ENCODE results near the gene LHFPL2.
"Not testable (repeated sequence)": the region's sequence is repeated elsewhere in the genome, so short reads cannot be mapped to it uniquely, and the experiment has no call there.

Gene LHFPL2

DNA sequence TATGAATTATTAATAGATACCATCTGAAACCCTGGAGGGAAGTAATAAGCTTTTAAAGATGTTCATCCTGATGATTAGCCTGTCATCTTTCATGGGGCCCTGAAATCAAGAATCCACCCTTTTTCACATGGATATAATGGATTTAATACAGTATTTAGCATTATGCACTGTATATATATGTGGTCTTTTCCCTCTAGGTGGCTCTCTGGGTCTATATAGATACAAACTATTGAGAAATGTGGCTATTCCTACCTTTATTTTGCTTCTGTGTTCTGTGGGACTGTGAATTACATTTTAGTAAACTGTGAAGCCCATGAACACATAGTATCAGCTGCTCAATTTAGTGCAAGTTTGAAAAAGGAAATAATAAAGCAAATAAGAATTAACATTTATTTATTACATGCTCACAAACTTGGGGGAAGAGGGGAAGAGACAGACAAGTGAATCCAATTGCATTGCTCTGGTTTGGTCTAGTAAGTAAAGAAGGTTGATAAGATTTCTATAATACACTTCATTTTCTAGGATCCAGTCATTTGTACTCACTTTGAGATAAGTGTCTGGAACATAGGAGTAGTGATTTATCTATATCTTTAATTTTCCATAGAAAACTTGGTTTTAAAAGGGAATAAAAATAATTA is 176.0 kb downstream of the LHFPL2 start:
- in situ Hi-C loops (cut with MboI; ENCODE audit: low pct_unique_long_range_greater_than_20kb, low sequenced_read_pairs) = no loop called here
- peak; percentile 26 for DNase-seq

DNA sequence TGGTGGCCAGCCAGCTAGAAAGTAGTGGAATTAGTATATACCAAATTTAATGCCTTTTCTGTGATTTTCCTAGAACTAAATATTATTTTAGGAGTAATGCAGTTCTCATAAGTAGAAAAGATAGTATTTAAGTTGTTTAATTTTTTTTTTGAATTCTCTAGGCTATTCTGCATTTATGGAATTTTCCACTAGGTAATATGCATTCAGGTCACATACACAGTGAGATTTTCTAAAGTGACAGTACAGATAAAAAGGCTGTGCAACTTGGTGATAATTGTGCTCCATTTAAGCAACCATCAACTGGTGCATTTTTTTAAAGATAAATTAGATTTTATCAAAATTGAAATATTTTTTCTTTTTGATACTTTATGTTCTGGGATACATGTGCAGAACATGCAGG is 176.7 kb downstream of the LHFPL2 start:
- DNase-seq = no peak
- in situ Hi-C loops (cut with MboI; ENCODE audit: low pct_unique_long_range_greater_than_20kb, low sequenced_read_pairs) = no loop called here

DNA sequence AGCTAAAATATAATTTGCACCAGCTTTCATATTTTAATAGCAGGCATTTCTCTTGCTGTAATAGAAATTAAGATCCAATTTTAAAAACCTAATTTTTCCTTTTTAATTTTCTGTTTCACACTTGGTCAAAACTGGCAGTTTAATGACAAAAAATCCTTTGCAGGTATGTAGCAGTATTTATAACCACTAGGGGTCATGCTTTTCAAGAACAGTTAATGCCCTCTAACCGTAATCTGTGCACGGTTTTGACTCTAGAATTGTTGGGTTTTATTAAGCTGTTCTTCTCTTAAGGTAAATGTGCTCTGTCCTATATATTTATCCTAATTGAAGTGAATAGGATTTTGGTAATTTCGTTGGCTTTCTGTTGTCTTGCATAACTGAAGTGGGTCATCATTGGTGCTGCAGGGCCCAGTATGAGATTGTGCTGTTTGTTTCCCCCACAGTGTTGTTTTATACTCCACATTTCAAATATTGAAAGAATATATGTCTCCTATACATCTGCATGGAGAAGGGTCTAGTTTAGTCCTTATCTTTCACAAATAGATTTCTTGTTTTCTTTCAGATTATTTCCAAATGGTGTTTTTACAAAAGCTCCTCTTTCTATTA is 180.7 kb downstream of the LHFPL2 start:
- in situ Hi-C loops (cut with MboI; ENCODE audit: low pct_unique_long_range_greater_than_20kb, low sequenced_read_pairs) = no loop called here
- DNase-seq = peak; percentile 44

DNA sequence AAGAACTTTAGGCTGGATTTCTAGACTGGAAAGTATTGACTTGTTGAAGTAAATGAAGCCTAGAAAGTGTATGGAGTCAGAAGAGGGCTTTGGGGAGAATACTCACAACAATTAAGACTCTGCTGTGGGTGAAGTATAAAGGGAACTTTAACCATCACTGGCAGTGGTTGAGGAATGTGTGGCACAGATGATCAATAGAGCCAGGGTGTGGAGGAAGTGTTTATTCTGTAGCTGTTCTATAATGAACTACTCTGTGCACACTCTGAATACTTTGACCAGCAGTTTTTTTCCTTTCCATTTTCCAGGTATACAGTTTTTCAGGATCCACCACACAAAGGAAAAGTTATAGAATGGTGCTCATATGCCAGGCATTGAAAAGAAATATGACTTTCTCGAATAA is 181.4 kb downstream of the LHFPL2 start:
- DNase-seq = no peak
- in situ Hi-C loops (cut with MboI; ENCODE audit: low pct_unique_long_range_greater_than_20kb, low sequenced_read_pairs) = no loop called here

DNA sequence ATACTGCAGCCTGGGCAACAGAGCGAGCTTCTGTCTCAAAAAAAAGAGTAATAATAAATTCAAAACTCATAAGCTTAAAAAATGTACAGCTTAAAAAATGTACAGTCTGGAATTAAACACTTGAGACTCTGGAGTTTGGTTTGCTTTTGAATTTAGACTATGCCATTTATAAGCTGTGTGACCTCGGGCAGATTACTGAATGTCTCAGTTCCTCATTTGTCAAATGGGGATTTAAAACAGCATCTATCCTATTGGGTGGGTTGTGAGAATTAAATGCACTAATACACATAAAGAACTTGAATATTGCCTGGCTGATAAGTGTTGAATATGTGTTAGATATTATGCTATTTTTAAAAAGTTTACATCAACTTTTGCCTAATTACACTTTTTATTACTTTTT is 189.7 kb downstream of the LHFPL2 start:
- no peak for DNase-seq
- in situ Hi-C loops (cut with MboI; ENCODE audit: low pct_unique_long_range_greater_than_20kb, low sequenced_read_pairs) = no loop called here

DNA sequence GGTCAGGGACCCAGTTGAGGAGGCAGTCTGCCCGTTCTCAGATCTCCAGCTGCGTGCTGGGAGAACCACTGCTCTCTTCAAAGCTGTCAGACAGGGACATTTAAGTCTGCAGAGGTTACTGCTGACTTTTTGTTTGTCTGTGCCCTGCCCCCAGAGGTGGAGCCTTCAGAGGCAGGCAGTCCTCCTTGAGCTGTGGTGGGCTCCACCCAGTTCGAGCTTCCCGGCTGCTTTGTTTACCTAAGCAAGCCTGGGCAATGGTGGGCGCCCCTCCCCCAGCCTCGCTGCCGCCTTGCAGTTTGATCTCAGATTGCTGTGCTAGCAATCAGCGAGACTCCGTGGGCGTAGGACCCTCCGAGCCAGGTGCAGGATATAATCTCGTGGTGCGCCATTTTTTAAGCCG is 191.1 kb downstream of the LHFPL2 start:
- DNase-seq; in situ Hi-C loops (cut with MboI; ENCODE audit: low pct_unique_long_range_greater_than_20kb, low sequenced_read_pairs): not testable (repeated sequence)

DNA sequence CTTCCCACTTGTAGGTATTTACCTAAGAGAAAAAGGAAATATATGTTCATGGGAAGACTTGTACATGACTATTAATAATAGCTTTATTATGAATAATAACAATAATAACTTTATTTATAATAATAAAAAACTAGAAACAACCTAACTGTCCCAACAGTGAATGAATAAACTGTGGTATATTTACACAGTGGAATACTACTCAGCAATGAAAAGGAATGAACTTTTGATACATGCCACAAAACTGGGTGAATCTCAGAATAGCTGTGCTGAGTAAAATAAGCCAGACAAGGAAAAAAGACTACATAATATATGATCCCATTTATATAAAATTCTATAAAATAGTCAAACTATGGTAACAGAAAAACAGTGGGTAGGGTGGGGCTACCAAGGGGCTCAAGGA is 199.5 kb downstream of the LHFPL2 start:
- in situ Hi-C loops (cut with MboI; ENCODE audit: low pct_unique_long_range_greater_than_20kb, low sequenced_read_pairs) = no loop called here
- no peak for DNase-seq

DNA sequence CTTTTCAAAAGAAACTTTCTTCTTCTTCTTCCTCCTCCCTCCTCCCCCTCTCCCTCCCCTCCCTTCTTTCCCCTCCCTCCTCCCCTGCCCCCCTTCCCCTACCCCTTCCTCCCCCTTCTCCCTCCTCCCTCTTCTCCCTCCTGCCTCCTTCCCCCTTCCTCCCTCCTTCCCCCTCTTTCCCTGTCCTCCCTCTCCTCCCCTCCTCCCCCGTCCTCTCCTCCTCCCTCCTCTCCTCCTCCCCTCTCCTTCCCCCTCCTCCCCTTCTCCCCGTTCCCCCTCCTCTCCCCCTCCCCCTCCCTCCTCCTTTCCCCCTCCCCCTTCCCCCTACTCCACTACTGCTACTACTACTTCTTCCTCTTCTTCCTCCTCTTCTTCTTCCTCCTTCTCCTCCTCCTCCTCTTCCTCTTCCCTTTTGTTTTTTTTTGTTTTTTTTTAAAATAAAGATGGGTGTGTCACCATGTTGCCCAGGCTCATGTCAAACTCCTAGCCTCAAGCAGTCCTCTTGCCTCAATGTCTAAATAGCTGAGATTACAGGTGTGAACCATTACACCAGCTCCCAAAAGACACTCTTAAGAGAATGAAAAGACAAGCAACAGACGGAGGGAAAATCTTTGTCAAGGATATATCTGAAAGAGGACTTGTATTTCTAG is 200.7 kb downstream of the LHFPL2 start:
- DNase-seq = no peak
- in situ Hi-C loops (cut with MboI; ENCODE audit: low pct_unique_long_range_greater_than_20kb, low sequenced_read_pairs) = no loop called here

Measured in KBM-7 (cell line).